ENCODE data around the gene FAM135A. TPM values are rescaled to one million over a fixed set of nuclear protein-coding genes. Genes with fewer than 3 reads are reported as not detected.

The FAM135A gene
- polyA plus RNA-seq, 1 experiment: 2.9 TPM

DNA sequence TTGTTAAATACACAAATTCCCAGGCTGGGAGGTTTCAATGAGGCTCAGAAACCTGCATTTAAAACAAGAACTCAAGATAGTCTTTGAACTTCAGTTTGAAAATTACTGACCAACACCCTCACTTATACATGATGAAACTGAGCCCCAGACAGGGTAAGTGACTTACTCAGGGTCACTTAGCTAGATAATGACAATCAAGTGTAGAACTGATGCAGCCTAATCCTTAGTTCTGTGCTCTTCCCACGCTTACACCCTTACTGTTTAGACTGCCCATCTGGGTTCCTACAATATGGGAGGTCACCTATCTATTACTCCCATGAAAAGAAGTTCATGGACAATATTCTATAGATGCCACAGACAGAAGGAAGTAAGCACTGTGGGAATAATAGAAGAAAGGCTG is 24.5 kb upstream of the FAM135A start:
- Histone ChIP-seq H3K36me3 (ENCODE audit: control insufficient read depth, insufficient read depth, low read length) (no peaks in the 10 kb centered on the region), H3K4me3 (ENCODE audit: low read depth, low read length) (no peak overlapping the region), H3K27me3 (ENCODE audit: control insufficient read depth, insufficient read depth, low read length) (peaks cover 2% of the 10 kb centered on the region)
- CTCF ChIA-PET: interaction anchor here (2.3 kb wide), 1 partner anchor 18 kb away, joined by 6 read pairs; no protein-coding TSS in a partner anchor
- POLR2A ChIA-PET: no interaction called here
- no peak for DNase-seq (ENCODE audit: low read depth)
- TF ChIP-seq, protein P1, sequence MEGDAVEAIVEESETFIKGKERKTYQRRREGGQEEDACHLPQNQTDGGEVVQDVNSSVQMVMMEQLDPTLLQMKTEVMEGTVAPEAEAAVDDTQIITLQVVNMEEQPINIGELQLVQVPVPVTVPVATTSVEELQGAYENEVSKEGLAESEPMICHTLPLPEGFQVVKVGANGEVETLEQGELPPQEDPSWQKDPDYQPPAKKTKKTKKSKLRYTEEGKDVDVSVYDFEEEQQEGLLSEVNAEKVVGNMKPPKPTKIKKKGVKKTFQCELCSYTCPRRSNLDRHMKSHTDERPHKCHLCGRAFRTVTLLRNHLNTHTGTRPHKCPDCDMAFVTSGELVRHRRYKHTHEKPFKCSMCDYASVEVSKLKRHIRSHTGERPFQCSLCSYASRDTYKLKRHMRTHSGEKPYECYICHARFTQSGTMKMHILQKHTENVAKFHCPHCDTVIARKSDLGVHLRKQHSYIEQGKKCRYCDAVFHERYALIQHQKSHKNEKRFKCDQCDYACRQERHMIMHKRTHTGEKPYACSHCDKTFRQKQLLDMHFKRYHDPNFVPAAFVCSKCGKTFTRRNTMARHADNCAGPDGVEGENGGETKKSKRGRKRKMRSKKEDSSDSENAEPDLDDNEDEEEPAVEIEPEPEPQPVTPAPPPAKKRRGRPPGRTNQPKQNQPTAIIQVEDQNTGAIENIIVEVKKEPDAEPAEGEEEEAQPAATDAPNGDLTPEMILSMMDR (IDR thresholded peaks at IDR 0.05; ENCODE audit: insufficient read depth, low read depth, low read length): no peak

DNA sequence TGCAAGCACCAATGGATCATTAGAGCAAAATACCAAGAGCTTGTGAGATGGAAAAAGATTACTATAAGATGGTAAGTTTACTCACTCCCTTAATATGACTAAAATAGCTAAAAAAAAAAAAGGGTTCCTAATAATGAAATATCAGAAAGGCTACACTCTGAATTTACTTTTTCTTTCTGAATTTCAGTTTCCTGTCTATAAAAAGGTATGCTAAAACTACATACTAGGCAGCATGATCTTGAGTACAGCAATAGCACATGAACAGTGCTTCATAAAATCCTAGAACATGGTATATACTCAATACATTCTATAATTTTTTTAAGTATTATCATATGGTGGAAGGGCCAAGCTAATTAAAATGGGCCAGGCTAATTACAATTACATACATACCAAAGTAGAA is 24.0 kb upstream of the FAM135A start:
- CTCF ChIA-PET: interaction anchor here (2.3 kb wide), 1 partner anchor 19 kb away, joined by 6 read pairs; no protein-coding TSS in a partner anchor

DNA sequence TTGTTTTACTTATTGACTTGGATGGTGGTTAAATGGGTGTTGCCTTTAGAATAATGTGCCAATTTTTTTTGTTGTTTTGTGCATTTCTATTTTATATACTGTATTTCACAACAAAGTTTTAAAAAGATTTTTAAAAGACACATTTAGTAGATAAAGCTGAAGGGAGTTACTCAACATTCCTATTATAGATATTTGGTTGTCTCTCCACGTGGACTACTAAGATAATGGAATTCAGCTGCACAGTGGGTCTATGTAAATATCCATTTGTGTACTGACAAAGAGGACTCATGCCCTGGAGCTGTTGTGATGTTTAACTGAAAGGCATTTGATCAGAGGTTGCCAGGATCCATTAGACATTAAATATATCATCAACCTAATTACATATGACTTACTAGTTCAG is 23.2 kb upstream of the FAM135A start:
- ChIA-PET CTCF (interaction anchor here (1.0 to 2.3 kb wide), 2 partner anchors 15 to 19 kb away, joined by 3 to 6 read pairs; no protein-coding TSS in a partner anchor), POLR2A (no interaction called here)
- TF ChIP-seq, protein P1 (IDR thresholded peaks at IDR 0.05; ENCODE audit: insufficient read depth, low read depth, low read length): no peak
- no peak overlapping the region for H3K4me3 ChIP-seq (ENCODE audit: low read depth, low read length)
- no peaks in the 10 kb centered on the region for H3K36me3 ChIP-seq (ENCODE audit: control insufficient read depth, insufficient read depth, low read length)
- no peak for DNase-seq (ENCODE audit: low read depth)
- H3K27me3 ChIP-seq (ENCODE audit: control insufficient read depth, insufficient read depth, low read length): peaks cover 2% of the 10 kb centered on the region

More for the DNA sequence above, 24.0 kb upstream of the FAM135A start:
- peaks cover 2% of the 10 kb centered on the region for H3K27me3 ChIP-seq (ENCODE audit: control insufficient read depth, insufficient read depth, low read length)
- TF ChIP-seq, protein P1 (IDR thresholded peaks at IDR 0.05; ENCODE audit: insufficient read depth, low read depth, low read length): no peak
- H3K36me3 ChIP-seq (ENCODE audit: control insufficient read depth, insufficient read depth, low read length): no peaks in the 10 kb centered on the region
- H3K4me3 ChIP-seq (ENCODE audit: low read depth, low read length): no peak overlapping the region
- no peak for DNase-seq (ENCODE audit: low read depth)
- POLR2A ChIA-PET: no interaction called here

DNA sequence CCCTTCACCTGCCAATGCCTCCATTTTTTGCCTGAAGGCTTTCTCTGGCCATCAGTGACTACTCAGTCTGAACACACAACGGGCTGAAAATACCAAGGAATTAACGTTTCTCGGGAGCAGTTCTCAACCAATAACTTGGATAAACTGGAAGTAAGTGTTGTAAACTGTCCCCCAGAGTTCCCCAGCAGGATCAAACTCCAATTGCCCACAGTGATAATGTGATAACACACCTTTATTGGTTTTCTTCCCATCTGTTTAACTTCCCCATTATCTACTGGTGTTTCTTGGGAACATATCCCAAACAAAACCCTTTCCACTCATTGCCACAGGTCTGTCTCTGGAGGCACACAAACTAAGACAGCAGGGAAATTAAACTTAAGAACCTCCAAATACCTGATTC is 21.8 kb upstream of the FAM135A start:
- H3K36me3 ChIP-seq (ENCODE audit: control insufficient read depth, insufficient read depth, low read length): no peaks in the 10 kb centered on the region
- no peak for DNase-seq (ENCODE audit: low read depth)
- ChIA-PET CTCF (no interaction called here), POLR2A (no interaction called here)
- TF ChIP-seq, protein P1 (IDR thresholded peaks at IDR 0.05; ENCODE audit: insufficient read depth, low read depth, low read length): no peak
- H3K4me3 ChIP-seq (ENCODE audit: low read depth, low read length): no peak overlapping the region
- peaks cover 2% of the 10 kb centered on the region for H3K27me3 ChIP-seq (ENCODE audit: control insufficient read depth, insufficient read depth, low read length)

DNA sequence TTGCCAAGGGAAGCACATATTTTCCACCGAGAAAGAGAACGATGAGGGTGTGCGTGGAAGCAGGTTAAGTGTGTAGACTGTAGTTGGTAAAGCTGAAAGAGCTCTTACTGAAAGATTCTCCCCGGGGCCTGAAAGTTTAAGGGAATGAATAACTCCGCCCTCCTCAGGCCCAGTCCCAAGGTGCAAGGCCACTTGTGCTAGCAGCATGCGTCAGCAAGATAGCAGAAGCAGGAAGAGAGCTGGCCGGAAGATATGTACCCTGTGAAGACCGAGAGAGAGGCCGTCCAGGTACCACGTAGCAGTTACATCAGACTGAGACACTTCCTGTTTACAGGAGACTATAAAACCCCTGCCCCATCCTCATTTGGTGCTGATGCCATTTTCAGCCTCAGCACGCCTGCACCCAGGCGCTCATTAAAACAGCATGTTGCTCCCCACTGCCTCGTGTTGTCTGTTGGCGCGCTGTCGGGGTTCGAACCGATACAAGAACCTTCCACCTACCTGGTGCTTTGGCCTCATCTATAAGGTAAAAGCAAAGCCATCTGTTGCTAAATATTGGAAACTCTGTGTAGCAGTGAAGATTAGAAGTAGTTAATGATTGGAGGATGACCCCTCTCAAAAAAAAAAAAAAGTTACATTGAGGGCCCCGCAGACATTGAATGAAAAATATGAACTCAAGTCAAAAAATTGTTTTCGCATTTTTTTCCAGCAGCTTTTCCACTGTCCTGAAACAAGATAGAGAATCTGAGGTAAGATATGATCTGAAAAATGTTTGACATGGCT is 18.6 kb upstream of the FAM135A start:
- TF ChIP-seq, protein P1 (IDR thresholded peaks at IDR 0.05; ENCODE audit: insufficient read depth, low read depth, low read length): no peak
- no peak for DNase-seq (ENCODE audit: low read depth)
- no peaks in the 10 kb centered on the region for H3K36me3 ChIP-seq (ENCODE audit: control insufficient read depth, insufficient read depth, low read length)
- ChIA-PET CTCF (interaction anchor here (0.6 kb wide), 1 partner anchor 618 kb away, joined by 5 read pairs; no protein-coding TSS in a partner anchor), POLR2A (no interaction called here)
- H3K4me3 ChIP-seq (ENCODE audit: low read depth, low read length): no peak overlapping the region
- peaks cover 2% of the 10 kb centered on the region; the same call in 1 of the 2 replicates for H3K27me3 ChIP-seq (ENCODE audit: control insufficient read depth, insufficient read depth, low read length)
